Measurements from ENCODE around the gene ANK2.

GRCh38 chr4:113109106-113109718, 59.8 kb downstream of the ANK2 start:
- TF ChIP-seq CTCF (IDR thresholded peaks at IDR 0.05 in 8 of 11, conservative IDR thresholded peaks at IDR 0.05 in 3 of 11) (no peak), POLR2A (IDR thresholded peaks at IDR 0.05) (no peak), POLR2AphosphoS5 (IDR thresholded peaks at IDR 0.05) (no peak)
